GM21529 (cell line): ENCODE measurements around the gene TCTN2.

Experiments used
- ATAC-seq: cut with Tn5 transposase; IDR thresholded peaks from one replicate; pipeline ENCODE4 v1.9.1; 2021; ENCODE audit not compliant: unreplicated experiment

The TCTN2 gene

DNA sequence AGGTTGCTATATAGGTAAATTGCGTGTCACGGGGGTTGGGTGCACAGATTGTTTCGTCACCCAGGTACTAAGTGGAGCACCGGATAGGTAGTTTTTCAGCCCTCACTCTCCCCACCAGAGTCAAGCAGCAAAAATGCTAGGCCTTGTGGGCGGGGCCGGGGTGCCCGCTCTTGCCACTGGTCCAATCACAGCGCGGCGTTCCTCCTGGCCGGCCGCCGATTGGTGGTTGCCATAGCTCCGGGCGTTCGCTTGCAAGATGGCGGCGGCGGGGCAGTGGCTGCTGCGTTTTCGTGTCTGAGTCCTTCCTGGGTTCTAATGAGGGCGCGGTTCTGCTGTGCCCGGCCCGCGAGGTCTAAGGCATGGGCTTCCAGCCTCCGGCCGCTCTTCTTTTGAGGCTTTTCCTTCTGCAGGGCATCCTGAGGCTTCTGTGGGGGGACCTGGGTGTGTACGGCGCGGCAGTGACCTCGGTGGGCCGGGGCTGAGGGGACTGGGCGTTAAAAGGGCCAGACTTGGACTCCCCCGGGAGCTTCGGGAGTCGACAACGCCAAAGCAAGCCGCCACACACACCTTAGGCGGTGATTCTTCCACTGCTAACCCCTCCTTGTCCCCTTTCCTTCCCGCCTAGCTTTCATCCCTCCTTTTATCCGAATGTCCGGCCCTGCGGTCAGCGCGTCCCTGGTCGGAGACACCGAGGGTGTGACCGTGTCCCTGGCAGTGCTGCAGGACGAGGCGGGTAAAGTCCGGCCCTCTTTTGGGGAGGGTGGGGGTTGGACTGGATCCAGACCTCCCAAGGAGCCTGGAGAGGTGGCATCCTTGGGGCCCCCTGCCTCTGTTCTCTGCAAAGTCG, at the start of gene TCTN2:
TSS of gene TCTN2 (plus strand) at position 232 of the 847 bp plus-strand sequence. CDS start at position 360, 128 bp downstream.
- ATAC-seq: peak; percentile 99

- ATAC-seq: no peak
Measured at GRCh38 chr12:123621619-123622530, 49.0 kb upstream of the TCTN2 start.

DNA sequence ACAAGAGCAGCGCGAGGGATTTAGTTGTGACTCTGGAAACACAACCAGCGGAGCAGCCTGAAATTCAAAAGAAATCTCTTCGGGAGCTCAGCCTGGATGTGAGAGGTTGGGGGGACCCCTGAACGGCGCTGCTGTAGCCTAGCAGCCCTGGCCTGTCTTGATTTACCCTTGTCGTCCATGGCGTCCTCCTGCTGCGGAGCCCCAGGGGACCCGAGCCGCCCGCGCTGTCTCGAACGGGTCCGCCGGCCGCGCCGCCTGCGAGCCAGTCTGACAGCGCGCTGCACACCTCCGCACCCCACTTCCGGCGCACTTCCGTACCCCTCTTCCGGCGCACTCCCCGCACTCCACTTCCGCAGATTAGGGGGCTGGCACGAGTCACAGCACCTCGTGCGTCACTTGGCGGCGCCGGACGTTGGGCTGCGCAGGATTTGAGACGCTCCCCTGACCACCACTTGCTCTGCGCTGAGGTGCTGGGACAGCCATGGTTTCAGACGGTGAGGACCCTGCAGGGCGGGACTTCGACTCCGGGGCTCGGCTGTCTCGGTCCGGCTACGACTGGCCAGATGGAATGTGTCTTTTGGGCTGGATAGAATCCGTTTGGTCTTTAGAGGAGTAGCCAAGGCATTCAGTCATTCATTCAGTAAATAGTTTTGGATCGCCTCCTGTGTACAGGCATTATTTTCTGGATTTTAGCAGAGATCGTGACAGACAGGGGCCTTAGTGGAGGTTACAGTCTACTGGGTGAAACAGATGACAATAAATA, 37.4 kb upstream of the TCTN2 start, which contains the start of the genes EIF2B1 and GTF2H3:
TSS of gene EIF2B1 (minus strand) at position 308 of the 763 bp plus-strand sequence. CDS start at position 179, 129 bp downstream.
TSS of gene GTF2H3 (plus strand) at position 451 of the 763 bp plus-strand sequence. CDS start at position 482, 31 bp downstream.
- peak; percentile 98 for ATAC-seq

DNA sequence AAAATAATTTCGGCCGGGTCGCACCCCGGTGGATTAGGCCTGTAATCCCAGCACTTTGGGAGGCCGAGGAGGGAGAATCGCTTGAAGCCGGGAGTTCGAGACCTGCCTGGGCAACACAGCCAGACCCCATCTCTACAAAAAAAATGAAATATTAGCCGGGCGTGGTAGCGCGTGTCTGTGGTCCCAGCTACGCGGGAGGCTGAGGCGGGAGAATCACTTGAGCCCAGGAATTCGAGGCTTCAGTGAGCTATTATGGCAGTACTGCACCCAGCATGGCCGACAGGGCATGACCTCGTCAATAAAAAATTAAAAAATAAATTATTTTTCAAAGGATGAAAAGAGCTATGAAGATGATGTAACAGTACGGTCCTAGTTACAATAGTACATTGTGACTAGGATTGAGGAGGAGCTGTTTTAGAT, 36.8 kb upstream of the TCTN2 start:
- no peak for ATAC-seq

DNA sequence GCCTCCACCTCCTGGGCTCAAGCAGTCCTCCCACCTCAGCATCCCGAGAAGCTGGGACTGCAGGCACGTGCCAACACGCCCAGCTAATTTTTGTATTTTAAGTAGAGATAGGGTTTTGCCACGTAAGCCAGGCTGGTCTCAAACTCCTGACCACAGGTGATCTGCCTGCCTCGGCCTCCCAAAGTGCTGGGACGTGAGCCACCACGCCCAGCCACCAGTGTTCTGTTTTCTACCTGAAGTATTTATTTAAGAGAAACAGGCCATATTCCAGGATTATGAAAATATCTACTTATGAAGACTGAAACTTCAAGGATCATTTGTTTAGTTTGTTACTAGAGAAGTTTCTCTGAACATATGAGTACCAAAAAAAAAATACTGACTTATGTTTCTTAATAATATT, 27.0 kb upstream of the TCTN2 start:
- ATAC-seq: no peak

DNA sequence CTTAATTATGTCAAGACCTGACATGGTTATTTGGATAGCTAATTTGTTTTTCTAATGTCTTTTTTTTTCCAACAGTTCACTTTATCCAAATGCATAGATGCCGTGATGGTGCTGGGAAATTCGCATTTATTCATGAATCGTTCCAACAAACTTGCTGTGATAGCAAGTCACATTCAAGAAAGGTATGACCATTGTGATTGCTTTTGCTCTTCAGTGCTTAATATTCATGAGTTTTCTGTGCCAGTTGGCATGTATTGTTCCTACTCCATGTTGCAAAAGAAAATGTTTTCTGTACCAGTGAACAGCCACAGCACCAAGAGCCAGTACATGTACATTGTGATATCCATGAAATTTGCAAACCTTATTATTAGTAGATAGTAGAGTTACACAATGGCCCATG, 25.5 kb upstream of the TCTN2 start:
- ATAC-seq: no peak

DNA sequence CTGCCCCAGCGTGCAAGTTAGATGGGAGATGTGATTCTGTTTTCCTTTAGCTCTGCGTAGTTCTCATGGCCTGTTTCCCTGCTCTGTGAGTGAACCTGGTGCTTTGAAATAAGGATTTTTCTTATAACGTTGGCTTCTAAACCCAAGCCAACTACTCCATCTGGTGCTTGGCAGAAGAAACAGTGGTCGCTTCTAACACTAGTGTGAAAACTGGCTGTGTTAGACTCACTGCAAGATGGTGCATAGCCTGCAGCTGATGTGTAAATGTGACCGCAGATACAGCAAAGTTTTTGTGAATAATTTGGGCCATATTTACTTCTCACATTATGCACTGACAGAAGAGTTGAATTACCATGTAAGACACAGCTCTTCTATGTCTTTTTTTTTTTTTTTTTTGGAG, 25.0 kb upstream of the TCTN2 start:
- ATAC-seq: no peak

DNA sequence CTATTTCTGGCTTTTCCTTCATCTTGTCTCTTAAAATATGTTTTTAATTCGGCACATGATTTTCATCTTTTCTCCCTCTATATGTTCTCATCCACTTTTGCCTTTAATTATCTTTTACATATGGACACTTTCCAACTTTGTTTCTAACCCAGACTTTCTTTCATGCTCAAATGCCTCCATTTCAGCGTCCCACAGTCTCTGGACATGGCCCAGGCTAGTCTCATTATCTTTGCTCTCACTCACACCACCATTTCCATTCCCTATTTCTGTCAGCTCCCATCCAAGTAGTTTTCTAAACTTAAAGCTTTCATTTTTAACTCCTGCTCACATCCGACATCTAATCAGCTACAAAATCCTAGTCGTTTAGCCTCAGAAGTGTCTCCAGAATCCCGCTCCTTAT, 22.5 kb upstream of the TCTN2 start:
- ATAC-seq: no peak

GRCh38 chr12:123654129-123654701, 16.7 kb upstream of the TCTN2 start:
- no peak for ATAC-seq

- ATAC-seq: peak; percentile 87
Measured at GRCh38 chr12:123655420-123655819, 15.5 kb upstream of the TCTN2 start.

GRCh38 chr12:123656392-123656791, 14.5 kb upstream of the TCTN2 start:
- ATAC-seq: no peak

- no peak for ATAC-seq
Measured at GRCh38 chr12:123657211-123657610, 13.7 kb upstream of the TCTN2 start.

- ATAC-seq: no peak
Measured at GRCh38 chr12:123659996-123660727, 10.8 kb upstream of the TCTN2 start.

DNA sequence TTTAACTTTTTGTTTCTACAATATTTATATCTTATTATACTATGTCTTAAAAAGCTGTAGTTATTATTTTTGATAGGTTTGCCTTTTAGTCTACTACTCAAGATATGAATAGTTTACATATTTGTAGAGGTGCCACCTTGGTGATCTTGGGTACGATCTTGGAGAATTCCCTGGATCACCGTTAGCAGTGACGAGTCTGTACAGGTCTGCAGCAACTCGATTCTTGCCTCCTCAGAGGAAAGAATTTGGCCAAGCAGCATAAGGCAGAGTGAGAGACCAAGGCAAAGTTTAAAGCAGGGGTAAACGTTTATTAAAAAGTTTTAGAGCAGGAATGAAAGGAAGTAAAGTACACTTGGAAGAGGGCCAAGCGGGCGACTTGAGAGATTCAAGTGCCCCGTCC, 3.1 kb upstream of the TCTN2 start:
- no peak for ATAC-seq

- no peak for ATAC-seq
Measured at GRCh38 chr12:123671876-123672275, 963 bp downstream of the TCTN2 start.

GRCh38 chr12:123675436-123675835, 4.5 kb downstream of the TCTN2 start:
- no peak for ATAC-seq

DNA sequence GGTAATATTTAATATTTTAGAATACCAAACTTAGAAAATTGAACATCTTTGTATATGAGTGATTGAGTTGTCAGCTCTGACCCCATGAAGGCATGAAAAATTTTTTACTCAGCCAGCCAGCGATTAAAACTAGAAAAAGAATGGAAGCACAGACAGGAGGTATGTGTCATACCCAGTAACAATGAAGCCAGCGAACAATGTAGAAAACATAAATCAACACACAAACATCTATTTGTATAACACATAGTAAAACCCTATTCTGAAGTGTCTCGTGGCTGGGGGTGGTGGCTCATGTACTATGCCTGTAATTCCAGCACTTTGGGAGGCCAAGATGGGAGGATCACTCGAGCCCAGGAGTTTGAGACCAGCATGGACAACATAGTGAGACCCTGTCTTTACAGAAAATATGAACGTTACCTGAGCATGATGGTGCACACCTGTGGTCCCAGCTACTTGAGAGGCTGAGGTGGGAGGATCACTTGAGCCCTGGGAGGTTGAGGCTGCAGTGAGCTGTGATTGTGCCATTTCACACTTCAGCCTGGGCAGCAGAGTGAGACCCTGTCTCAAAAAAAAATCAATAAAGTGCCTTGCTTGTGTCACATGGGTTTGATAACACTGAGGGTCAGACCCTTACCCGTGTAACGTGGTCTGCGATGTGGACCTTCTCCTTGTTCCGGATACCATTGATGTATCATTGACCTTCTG, 5.9 kb downstream of the TCTN2 start:
- no peak for ATAC-seq

- no peak for ATAC-seq
Measured at GRCh38 chr12:123678981-123679380, 8.1 kb downstream of the TCTN2 start.

GRCh38 chr12:123681605-123682004, 10.7 kb downstream of the TCTN2 start:
- no peak for ATAC-seq
